ENCODE measurements around the gene OR5C1. TPM values are rescaled to one million over a fixed set of nuclear protein-coding genes. Genes with fewer than 3 reads are reported as not detected.
"Not testable (repeated sequence)": the region's sequence is repeated elsewhere in the genome, so short reads cannot be mapped to it uniquely, and the experiment has no call there.

The OR5C1 gene
- total RNA-seq, 1 donor from 2014 or later, result not detected

GRCh38 chr9:122810306-122810946, 21.7 kb downstream of the OR5C1 start:
- peak; percentile 70 for DNase-seq (ENCODE audit: low spot score)

- no peak for DNase-seq (ENCODE audit: low spot score)
Measured at GRCh38 chr9:122812736-122813135, 24.0 kb downstream of the OR5C1 start.

GRCh38 chr9:122814545-122814944, 25.8 kb downstream of the OR5C1 start:
- DNase-seq (ENCODE audit: low spot score), result no peak

GRCh38 chr9:122815544-122815943, 26.8 kb downstream of the OR5C1 start:
- DNase-seq (ENCODE audit: low spot score), result no peak

GRCh38 chr9:122816163-122816867, 27.6 kb downstream of the OR5C1 start:
- DNase-seq (ENCODE audit: low spot score), result no peak

DNA sequence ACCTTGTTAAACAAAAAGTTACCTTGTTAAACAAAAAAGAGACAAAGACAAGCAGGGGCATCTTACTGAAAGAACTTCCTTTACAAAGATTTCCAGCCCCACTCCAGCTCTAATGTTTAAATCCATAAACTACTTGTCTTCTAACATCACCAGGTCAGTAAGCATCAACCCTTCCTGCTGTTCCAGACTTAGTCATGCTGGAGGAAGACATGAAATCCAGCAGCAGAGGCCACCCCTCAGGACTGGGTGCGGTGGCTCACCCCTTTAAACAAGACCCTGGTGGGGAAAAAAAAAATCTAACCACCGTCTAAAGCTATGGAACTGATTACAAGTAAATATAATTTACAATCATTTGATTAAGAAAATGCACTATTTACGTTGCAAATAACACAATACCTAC, 30.6 kb downstream of the OR5C1 start:
- no peak for DNase-seq (ENCODE audit: low spot score)

DNA sequence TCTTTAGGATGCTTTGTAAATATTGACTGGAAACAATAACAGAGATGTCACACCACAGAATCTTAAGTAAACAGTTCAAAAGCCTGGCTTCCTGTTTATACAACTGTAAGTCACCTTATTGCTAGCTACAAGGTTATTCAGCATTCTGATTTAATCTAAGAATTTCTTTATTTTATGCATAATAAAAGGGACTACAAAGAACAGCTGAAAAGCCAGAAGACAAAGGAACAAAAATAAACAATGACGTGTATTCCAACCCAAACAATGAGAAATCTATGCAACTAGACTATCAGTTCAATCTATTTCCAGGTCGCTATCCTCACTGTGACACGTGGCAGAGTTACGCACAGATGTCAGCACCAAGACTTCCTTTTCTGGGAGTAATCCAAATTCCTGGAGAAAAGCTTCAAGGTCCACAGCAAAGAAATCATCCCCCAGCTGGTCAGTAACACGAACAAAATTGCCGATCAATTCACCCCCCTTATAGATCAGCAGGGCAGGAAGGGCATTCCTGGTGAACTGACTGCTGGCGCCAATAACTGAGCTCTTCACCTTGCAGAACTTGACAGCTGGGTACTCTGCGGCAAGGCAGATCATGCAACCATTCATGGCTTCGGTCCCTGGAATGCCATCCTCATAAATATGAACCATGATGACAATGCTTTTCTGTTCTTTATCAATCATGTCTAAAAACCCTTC, 31.2 kb downstream of the OR5C1 start:
- DNase-seq (ENCODE audit: low spot score), result no peak

DNA sequence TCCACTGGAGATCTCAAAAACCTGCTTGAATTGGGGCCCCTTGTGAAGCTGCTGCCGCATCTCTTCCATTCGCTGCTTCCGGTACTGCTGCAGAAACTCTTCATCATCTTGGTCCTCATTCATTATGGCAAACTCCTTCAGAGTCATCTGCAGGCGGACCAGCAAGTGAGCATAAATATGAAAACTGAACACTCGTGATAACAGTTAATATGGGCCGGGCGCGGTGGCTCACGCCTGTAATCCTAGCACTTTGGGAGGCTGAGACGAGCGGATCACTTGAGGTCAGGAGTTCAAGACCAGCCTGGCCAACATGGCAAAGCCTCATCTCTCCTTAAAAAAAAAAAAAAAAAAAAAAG, 31.7 kb downstream of the OR5C1 start:
- no peak for DNase-seq (ENCODE audit: low spot score)

- no peak for DNase-seq (ENCODE audit: low spot score)
Measured at GRCh38 chr9:122821278-122821943, 32.7 kb downstream of the OR5C1 start.

DNA sequence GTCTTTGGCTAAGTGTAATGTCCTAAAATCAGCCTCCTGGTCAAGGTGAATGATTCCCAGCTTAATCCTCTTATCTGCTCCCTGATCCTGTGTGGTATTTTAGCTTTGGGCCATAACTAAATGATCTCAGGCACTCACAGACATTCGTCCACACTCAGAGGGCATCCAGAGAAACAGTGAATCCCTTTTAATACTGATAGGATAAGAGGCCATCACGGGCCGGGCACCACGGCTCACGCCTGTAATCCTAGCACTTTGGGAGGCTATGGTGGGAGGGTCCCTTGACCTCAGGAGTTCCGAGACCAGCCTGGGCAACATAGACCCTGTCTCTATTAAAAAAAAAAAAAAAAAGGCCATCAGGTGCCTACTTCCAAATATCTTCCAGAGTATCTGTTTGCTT, 33.3 kb downstream of the OR5C1 start:
- DNase-seq (ENCODE audit: low spot score), result no peak

DNA sequence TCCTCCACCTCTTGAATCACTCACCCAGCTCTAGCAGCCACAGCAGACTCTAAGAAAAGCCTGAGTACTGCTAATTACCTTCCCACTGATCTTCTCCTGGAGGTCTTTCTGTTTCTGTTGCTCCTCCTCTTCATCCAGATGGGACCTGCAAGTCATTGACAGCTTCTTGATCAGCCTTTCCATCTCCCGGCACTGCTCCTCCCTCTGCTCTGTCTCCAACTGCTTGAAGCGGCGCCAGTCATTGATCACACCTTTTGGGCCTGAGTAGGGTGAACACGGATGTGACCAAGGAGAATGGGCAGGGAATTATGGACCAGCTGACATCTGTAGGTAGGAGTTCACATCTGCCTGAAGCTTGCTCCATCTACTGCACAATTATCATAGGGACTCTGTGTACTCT, 34.2 kb downstream of the OR5C1 start:
- DNase-seq (ENCODE audit: low spot score), result no peak

- no peak for DNase-seq (ENCODE audit: low spot score)
Measured at GRCh38 chr9:122827761-122828093, 39.0 kb downstream of the OR5C1 start.

DNA sequence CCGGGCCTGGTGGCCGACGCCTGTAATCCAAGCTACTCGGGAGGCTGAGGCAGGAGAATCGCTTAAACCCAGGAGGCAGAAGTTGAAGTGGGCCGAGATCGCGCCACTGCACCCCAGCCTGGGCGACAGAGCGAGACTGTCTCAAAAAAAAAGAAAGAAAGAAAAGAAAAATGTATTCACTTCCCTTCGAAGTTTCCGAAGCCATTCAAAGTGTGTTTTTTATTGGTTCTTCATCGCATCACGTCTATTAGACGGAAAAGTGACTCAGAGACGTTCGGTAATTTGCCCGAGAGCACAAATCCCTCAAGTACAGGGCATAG, 40.2 kb downstream of the OR5C1 start:
- DNase-seq (ENCODE audit: low spot score), result not testable (repeated sequence)

- no peak for DNase-seq (ENCODE audit: low spot score)
Measured at GRCh38 chr9:122832194-122832593, 43.5 kb downstream of the OR5C1 start.

DNA sequence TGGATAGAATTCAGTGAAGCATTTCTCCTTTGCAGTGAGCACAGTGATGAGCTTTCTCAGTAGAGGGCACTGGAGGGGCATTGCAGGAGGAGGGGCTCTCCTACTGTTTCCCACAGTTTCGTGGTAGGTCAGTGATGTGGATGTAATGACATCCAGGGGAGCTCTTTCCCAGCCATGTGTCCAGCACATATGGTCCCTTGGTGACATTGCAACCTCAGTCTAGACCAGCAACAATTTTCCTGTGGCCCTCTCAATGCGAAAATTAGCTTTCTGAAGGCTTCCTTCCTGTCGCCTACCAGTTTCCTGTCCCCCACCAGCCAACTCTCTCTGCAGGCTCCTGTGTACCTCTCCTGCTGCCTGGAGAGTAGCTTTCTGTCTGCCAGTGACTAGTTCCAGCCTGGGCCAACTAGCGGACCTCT, 46.6 kb downstream of the OR5C1 start:
- no peak for DNase-seq (ENCODE audit: low spot score)

DNA sequence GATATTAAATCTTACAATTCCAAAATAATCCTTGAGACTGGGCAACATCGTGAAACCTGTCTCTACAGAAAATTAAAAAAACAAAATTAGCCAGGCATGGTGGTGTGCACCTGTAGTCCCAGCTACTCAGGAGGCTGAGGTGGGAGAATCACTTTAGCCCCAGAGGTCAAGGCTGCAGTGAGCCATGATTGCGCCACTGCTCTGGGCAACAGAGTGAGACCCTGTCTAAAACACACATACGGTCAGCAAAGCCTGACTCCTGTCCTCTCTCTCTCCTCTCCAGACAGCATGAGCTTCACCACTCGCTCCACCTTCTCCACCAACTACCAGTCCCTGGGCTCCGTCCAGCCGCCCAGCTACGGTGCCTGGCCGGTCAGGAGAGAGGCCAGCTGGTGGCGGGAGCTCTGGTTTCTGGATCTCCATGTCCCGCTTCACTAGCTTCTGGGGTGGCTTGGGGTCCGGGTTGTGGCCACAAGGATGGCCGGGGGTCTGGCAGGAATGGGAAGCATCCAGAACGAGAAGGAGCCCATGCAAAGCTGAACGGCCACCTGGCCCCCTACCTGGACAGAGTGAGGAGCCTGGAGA, 48.6 kb downstream of the OR5C1 start:
- no peak for DNase-seq (ENCODE audit: low spot score)

- not testable (repeated sequence) for DNase-seq (ENCODE audit: low spot score)
Measured at GRCh38 chr9:122838441-122838840, 49.7 kb downstream of the OR5C1 start.

Other genes with a start within 250 kb of the OR5C1 start
- gene OR1N2, start 235.8 kb upstream of the OR5C1 start, total RNA-seq, result not detected
- gene OR1L8, start 205.5 kb upstream of the OR5C1 start, total RNA-seq, result not detected
- gene OR1Q1, start 174.2 kb upstream of the OR5C1 start, total RNA-seq, result not detected
- gene OR1B1, start 131.3 kb upstream of the OR5C1 start, total RNA-seq, result 0.39 TPM
- gene OR1L1, start 127.2 kb upstream of the OR5C1 start, total RNA-seq, result not detected
- not detected for gene OR1L3, start 113.8 kb upstream of the OR5C1 start, total RNA-seq
- not detected for gene OR1L4, start 64.9 kb upstream of the OR5C1 start, total RNA-seq
- not detected for gene OR1L6, start 46.6 kb upstream of the OR5C1 start, total RNA-seq
- gene OR1K1, start 11.2 kb downstream of the OR5C1 start, total RNA-seq, result not detected
- gene PDCL, start 39.7 kb downstream of the OR5C1 start, total RNA-seq, result 17.9 TPM
- gene RC3H2, start 116.4 kb downstream of the OR5C1 start, total RNA-seq, result 48.1 TPM
- gene ZBTB6, start 124.4 kb downstream of the OR5C1 start, total RNA-seq, result 9.8 TPM
- gene ZBTB26, start 142.6 kb downstream of the OR5C1 start, total RNA-seq, result 10.7 TPM
- 96.4 TPM for gene RABGAP1, start 152.1 kb downstream of the OR5C1 start, total RNA-seq
- 7.8 TPM for gene GPR21, start 244.7 kb downstream of the OR5C1 start, total RNA-seq

All from ureter (tissue), 1 donor.